ENCODE results near the gene PSIP1.

- TF ChIP-seq CTCF (conservative IDR thresholded peaks at IDR 0.05; ENCODE audit: low read depth, low read length) (peak; percentile 70), EZH2 (IDR thresholded peaks at IDR 0.05; ENCODE audit: low read length, unreplicated experiment) (no peak), EZH2phosphoT487 (IDR thresholded peaks at IDR 0.05; ENCODE audit: borderline replicate concordance, low read length) (no peak)
Observed at GRCh38 chr9:15416880-15417279, 93.9 kb downstream of the PSIP1 start.

All from PC-3 (cell line).